WI38 (cell line): ENCODE measurements around the gene SLC35F2.
"Not testable (repeated sequence)": the region's sequence is repeated elsewhere in the genome, so short reads cannot be mapped to it uniquely, and the experiment has no call there.

Source experiments
- H3K4me3 ChIP-seq: 2 replicates; pipeline ENCODE4 v1.5.1; 2011; ENCODE audit warnings: low read depth, mild to moderate bottlenecking, control low read depth, low read length
- CTCF ChIP-seq: IDR thresholded peaks from 2 replicates; pipeline ENCODE4 v1.5.1; 2012; ENCODE audit warnings: low read depth, mild to moderate bottlenecking, control low read depth, low read length

SLC35F2 gene

GRCh38 chr11:107770551-107770951, 88.0 kb downstream of the SLC35F2 start:
- no peak for TF ChIP-seq CTCF
- H3K4me3 ChIP-seq, result no peak overlapping the region

- TF ChIP-seq CTCF, result no peak
- no peak overlapping the region for H3K4me3 ChIP-seq
These were observed 89.4 kb downstream of the SLC35F2 start for GRCh38 chr11:107769189-107769588.

DNA sequence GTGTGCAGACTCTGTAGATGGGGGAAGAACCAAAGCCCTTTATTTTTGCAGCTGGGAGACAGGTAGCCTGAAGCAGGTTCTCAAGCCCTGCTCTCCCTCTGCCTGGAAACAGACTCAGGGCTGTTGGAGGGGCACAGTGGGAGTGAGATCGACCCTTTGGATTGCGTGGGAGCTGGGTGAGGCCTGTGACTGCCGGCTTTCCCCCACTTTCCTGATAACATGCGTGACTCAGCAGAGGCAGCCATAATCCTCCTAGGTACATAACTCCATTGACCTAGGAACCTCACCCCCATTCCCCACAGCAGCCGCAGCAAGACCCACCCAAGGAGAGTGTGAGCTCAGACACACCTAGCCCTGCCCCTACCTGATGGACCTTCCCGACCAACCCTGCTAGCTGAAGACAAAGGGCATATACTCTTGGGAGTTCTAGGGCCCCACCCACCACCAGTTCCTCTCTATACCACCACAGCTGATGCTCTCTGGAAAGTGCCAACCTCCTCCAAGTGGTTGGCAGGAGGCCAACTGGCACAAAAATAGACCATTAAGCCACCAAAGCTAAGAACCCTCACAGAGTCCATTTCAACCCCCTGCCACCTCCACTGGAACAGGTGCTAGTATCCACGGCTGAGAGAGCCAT, 99.8 kb downstream of the SLC35F2 start:
- not testable (repeated sequence) for H3K4me3 ChIP-seq

- no peak for TF ChIP-seq CTCF
- no peak overlapping the region for H3K4me3 ChIP-seq
These were observed 100.9 kb downstream of the SLC35F2 start for GRCh38 chr11:107757661-107758060.

- TF ChIP-seq CTCF, result no peak
- H3K4me3 ChIP-seq, result no peak overlapping the region
These were observed 102.0 kb downstream of the SLC35F2 start for GRCh38 chr11:107756553-107756952.

DNA sequence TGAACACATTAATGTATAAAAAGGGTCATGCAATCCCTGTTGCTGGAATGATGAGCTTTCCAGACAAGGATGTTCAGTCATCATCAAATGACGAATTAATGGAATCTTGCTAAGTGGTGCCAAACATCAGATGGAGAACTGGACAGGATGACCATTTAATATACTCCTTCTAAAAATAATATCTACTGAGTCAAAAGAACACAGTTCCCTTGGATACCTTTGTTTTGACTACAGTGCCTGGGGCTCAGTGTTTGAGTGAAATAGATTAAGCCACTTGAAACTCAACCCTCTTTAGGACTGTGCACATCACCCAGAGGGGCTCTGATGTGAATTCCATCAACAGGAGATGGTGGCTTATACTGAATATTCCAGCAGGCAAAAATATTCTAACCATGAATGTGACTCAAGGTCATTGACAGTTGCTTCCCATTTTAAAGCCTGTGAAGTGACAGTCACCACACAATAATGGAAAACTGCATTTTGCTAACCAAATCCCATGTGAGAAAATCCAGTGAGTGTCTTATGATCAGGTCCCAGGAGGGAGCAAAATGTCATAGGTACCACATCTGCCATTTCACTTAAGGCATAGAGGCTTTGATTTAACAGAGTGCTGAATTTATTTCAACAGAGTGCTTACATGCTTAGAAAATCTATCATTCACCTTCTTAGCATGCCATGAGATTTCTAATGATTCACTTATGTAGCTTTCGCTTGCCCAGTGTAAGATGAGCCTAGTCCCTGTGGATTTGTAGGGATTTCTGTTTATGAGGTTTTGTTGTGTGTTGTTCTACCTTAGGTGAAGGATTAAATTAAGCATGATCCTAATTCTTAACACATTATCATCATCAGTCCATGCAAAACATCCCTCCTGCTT, 105.4 kb downstream of the SLC35F2 start:
- no peak overlapping the region for H3K4me3 ChIP-seq
- TF ChIP-seq CTCF, result no peak

DNA sequence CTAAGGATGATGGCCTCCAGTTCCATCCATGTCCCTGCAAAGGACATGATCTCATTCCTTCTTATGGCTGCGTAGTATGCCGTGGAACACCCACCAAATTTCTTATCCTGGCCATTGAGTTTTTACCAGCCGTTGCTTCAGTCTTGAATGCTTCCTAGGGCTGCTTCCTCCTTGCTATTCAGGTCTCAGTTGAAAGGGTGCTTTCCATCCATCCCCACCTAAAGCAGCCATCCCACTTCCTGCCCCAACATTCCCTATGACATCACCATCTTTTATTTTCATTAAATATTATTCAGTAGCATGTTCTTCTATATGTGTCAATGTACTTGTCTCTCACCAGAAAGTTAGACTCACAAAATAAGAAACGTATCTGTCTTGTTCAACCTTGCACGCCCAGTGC, 106.1 kb downstream of the SLC35F2 start:
- TF ChIP-seq CTCF, result no peak
- no peak overlapping the region for H3K4me3 ChIP-seq
